Effector CD8-positive, alpha-beta T cell (primary cell): ENCODE measurements around the gene NOL6.
"Not testable (repeated sequence)": the region's sequence is repeated elsewhere in the genome, so short reads cannot be mapped to it uniquely, and the experiment has no call there.

ENCODE experiments used
- DNase-seq: peaks from one replicate; lab custom pipeline; 2025; lab: John Stamatoyannopoulos, UW

Gene NOL6

DNA sequence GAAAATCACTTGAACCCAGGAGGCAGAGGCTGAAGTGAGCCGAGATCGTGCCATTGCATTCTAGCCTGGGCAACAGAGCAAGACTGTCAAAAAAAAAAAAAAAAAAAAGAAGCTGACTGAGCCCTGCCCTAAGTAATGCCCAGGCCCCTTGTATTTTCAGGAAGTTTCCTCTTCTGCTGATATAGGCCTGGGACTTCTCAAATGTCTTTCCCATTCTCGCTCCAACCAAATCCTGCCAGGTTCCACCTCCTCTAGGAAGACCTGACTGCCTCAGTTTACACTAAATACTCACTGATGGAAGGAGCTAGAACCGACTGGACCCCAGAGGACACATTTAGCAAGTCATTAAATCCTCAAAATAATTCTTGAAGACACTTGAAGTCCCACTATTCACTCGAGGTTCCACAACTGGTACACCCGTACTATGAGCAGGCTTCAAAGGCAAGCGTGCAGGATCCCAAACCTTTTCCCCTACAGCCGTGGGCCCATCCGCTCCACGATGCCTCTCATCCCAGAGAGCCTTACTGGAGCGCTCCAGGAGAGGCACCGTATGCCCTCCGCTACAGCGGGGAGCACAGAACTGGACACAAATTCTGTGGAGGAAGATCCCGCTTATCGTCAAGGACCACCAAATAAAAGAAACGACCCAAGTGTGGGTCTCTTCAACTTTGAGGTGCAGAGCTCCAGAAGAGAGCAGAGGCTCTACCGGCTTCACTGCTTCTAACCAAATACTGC lies 676 bp downstream of the NOL6 start:
- no peak for DNase-seq

DNA sequence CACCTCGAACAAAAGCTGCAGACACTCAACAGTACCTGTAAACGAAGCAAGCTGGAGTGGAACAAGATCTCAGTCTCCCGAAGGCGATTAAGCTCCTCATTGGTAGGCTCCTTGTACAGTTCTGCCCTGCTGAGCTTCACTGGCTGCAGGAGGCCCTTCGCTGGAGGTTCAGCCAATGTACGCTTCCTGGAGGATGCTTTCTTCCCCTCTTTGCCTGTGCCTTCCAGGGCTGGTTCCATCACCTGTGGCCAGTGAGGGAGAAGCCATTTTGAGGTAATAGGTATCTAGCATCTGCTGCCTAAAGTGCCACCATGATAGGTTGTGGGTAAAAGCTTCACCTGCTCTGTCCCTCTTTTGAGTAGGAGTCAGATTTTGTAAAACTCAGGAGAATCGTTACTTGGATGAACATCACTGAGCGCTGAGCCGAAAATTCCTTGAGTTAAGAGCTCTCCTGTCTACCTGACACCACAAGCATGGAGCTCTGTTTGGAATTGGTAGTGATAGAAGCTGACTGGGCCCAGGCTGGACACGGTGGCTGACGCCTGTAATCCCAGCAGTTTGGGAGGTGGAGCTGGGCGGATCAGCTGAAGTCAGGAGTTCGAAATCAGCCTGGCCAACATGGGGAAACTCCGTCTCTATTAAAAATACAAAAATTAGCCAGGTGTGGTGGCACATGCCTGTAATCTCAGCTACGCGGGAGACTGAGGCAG lies 1.4 kb downstream of the NOL6 start:
- no peak for DNase-seq

DNA sequence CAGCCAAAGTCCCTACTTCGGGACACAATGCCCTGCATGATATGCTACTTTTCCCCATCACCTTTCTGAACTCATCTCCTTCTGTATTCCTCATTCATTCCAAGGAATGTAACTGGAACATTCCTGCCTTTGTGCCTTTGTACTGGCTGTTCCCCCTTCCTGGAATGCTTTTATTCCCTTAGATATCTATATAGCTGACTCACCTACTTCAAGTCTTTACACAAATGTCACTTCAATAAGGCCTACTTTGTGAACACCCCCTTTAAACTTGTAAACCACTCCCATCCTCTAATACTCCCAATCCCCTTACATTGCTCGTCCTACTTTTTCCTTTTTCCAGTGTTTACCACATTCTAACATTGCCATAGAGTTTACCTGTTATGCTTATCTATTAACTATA lies 2.4 kb downstream of the NOL6 start:
- DNase-seq: no peak

DNA sequence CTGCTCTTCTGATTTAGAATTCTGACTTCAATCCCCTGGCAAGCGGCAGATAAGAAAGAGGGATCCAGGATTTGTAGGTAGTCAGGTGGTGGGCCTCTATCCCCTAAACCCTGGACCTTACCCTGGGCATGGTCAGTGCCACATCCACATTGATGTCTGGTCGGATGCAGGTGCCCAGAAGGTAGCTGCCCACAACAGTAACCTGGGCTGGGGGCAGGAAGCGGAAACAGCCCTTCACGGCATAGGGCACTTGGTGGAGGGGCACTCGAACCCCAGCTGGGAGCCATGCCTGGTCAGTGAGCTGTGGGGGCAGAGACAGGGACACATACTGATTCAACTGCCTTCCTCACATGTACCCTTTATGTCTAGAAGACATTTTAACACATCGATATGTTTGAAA lies 3.8 kb downstream of the NOL6 start:
- DNase-seq: no peak

DNA sequence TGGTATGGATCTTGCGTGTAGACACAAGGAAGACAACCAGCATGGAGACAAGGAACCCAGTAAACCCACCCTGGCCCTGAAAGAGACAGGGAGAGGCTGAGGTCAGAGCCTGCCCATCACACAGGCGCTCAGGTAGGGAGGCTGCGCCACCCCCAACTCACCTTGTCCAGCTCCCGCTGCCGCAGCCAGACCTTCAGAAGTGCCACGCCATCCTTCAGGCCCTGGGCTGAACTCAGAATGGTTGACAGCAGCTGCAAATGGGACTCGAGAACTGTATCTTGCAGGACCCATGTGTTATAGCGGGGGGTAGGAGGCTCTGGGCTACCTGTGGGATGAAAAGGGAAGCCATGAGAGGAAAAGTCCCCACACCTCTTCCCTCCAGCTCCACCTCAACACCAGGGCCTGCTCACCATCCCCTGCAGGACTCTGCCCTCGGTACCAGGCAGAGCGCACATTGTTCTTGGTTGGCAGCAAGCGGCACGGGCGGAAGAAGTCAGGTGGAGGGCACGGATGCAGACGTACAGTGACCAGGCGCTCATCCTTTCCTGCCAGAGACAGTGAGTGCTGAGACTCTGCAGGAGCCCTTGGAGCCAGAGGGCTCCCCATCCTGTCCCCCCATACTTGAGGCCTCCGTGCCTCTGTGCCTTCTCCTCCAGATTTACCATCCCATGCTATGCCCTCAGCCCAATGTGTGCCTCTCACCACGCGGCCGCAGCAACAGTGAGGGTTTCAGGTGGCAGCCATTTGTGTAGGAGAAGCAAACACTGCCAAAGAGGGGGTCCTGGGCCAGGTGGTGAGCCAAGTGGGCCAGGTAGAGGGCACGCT lies 4.7 kb downstream of the NOL6 start:
- DNase-seq: no peak

DNA sequence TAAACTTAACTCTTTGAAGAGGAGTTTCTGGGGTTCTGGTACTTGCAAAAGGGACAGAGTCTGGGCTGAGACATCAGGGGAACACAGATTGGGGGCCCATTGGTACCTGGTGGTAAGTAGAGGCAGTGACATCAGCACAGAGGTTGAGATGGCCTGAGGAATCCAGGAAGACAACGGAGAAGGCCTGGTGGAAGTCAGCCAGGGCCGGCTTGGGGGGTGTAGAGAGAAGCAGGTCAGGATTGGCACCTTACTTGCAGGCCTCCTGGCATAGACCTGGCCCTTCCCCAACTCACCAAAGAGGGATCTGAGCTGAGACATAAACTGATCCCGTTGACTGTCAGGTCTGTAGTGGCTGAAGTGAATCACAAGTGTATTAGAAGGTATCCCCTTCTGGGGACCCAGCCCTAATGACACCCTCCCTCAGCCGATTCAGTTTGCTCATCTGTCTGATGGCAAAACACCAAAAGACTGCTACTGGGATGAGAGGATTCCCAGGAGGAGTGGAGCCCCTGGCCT lies 5.5 kb downstream of the NOL6 start:
- DNase-seq: no peak

DNA sequence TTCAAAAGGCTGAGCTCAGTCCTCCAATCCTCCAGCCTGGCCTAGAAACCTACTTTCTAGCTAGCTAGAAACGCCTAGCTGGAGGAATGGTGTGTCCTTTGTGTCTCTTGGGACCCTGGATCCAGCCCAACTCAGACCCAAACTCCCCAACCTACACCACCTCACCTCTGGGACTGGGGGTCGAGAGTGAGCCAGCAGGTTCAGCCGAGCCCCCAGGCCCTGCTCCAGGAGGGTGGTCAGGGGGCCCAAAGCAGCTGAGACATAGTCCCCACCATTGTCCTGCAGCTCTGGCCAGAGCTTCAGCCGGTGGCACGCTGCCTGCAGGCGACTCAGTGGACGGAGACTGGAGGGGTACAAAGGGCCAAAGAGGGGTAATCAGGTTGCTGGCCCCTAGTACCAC lies 6.2 kb downstream of the NOL6 start:
- DNase-seq: no peak

DNA sequence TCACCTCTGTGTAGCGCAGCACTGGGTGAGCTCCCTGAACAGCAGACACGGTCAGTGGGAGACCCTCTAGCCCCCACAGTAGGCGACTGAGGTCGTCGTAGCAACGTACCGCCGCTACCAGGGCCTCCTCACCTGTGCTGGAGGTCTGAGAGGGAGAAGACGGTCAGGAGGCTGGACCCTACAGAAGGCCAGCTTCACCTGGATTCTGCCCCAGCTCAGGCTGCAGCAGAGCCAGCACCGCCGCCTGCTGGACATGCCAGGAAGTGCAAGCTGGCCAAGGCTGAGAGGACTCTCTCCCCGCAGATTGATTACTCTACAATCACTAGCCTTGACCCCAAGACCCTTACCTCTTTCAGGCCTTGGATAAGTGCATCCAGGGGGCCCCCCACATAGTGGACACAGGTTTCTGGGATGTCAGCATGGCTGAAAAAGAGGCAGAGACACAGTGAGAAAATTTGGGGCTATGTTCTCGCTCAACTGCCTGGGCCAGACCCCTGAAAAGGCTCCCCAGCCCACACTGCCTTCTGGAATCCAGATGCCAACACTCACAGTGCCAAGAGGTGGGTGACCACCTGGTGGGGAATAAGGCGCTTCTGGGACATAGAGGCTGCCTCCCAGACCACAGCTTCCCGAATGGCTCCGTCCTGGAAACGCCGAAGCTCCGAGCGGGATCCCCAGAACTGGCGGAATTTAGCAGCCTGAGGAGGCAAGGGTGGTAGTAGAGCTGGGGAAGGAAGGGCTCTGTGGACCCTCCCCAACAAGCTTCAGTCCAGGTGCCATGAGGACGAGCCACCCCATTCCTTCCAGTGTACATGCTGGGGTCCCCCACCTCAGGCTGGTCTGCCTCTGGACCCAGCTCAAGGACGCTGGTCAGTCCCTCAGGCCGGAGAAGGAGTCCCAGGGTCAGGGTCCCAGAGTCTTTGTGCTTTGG lies 6.9 kb downstream of the NOL6 start:
- peak; percentile 61 for DNase-seq

DNA sequence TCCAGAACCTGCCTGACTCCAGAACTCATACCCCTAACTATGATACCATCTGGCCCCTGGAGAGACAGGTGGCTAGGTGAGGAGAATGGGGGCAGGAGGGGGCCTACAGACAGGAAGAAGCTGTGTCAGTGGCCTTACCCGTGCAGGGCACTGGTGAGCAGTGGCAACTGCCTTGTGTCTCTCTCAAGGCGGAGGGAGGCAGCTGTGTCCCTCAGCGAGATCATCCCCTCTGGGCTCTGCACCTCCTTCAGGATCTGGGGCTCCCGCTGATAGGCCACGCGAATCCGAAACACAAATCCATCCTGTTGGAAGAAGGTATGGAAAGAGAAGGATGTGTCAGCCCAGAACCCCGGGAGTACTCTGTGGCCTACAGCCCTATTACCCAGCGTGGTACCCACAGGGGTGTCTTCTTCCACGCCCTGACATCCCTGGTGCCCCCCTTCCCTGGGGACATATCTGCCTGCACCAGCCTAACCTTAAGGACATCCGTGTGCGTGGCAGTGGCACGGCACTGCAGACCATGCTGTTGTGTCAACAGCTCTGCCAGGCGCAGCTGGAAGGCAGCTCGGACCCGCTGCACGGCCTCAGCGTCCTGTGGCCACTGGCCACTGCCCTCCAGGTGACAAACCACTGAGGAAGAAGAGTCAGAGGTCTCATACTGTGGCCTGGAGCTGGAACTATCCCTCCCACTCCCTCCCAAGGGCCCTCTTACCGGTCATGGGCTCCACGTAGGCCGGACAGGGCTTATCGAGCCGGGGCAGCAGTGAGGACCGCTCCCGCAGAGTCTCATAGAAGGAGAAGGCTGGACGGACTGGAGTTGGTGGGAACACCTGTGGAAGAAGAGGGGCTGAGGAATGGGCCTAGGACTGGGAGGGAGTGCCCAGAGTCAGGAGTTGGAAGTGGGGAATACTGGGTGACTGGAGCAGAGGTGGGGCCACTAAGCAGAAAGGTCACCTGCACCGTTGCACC lies 7.8 kb downstream of the NOL6 start:
- no peak for DNase-seq

DNA sequence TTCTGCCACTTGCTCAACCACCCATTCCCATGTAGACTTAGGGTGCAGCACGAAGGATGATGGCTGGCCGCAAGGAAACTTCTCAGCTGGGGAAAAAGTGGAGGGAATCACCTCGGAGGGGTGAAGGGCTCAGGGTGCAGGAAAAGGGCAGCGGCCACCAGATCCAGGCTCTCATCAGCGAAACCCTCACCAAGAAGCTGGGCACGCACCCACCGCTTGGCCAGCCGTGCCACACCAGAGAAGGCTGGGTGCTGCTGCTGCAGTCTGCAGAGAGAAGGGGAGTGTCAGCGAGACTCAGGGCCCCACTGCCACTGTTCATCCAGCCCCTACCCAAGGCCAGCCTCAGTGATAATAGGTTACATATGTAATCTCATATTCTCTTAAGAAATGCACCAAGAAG lies 8.6 kb downstream of the NOL6 start:
- DNase-seq: no peak

DNA sequence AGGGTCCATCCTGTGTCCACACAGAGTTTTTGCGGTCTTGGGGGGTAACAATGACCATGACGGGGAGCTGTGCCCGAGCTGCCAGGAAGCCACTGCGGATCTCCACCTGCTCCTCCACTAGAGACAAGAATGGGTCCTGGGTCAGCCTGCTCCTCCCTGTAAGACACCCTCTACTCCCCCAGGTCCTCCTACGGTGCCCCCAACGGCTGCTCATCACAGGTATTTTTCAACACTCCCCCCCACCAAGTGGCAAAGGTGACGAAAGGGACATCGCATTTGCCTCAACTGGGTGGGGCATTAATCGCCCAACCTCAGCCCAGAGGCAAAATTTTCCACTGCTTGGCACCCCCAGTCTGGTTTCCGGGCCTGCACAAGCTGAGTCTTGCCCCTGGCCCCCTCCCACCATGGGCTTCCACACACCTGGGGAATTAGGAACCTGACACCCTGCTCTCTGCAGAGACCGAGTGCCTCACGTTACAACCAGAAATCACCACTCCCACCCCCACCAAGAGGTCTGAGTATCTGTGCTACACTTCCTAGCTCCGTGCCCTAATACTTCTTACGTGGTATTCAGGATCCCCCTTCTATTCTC lies 9.6 kb downstream of the NOL6 start:
- DNase-seq: no peak

DNA sequence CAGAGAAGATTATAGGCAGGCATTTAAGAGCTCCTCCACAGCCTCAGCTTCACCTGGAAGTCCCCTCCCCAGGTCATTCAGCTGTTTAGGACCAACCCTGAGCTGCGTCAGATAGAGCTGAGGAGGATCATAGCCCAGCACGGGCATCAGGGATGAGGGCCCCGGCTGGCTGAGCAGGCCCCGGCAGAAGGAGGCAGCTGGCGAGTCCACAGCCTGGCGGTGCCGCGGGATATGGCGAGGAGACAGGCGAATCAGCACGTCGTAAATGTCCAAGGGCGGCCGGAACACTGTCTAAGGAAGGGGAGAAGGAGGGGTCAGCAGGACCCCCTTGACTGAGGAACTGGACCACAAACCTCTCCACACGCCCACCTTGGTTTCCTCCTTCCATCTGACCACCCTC lies 10.6 kb downstream of the NOL6 start:
- no peak for DNase-seq

DNA sequence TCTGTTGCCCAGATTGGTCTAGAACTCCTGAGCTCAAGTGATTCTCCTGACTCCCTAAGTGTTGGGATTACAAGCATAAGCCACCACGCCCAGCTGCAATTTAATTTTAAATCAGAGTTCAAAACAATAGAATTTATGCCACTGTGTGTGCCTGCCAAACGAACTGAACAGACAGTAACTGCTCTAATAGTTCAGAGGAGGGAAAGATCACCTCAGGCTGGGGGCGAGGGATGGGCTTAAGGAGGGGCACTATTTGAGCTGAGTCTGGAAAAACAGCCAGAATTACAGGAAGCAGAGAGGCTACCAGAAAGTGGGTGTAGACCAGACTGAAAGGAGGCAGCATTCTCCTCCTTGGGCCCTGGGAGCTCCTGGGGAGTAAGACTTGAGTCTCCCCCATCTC lies 12.2 kb downstream of the NOL6 start:
- DNase-seq: no peak

DNA sequence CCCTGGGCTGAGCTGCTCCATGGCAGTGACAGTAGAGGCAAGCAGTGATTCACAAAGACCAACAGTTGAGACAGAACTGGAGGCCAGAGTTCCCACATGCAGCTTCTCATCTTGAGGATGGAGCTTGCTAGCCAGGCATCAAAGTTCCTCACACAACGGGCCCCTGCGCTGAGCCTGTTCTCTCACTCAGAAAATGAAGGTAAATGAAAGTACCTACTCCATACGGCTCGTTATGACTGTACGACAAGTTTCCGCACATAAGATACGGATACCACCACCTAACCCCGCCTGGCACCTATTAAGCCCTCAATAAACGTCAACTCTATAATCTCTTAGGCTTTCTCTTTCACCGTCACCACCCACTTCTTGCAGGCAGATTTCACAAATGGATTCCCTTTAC lies 12.9 kb downstream of the NOL6 start:
- no peak for DNase-seq

DNA sequence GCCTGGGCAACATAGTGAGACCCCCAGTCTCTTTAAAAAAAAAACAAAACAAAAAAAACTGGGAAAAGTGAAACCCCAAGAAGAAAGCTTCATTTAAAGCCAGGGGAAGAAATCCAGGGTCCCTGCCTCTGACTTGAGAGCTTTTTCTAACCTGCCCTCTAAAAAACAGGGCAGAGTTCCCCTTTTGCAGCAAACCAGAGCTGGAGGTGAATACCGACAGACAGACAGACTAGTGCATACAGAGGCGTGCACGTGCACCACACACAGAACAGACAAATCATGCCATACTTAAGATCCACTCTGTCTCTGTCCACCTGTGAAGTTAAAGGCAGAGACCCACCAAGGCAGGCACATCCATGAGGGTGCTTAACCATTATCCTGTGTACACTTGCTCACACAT lies 14.6 kb downstream of the NOL6 start:
- no peak for DNase-seq

DNA sequence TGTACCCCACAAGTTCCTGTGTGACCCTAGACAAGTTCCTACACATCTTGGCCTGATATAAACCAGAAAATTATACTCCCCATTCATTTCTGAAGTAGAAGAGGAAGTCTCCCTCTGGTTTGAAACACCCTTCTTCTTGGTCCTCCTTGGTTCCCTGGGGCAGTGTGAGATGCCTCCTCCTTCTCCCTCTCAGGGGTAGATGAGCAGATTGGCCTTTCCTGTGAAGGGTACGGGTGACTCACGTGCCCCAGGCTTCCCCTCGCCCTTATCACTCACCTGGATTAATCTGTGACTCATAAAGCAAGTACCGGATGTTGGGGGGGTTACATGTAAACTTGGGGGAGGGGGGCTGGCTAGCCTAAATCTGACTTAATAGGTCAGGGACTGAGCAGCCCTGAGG lies 15.3 kb downstream of the NOL6 start:
- DNase-seq: peak; percentile 13

DNA sequence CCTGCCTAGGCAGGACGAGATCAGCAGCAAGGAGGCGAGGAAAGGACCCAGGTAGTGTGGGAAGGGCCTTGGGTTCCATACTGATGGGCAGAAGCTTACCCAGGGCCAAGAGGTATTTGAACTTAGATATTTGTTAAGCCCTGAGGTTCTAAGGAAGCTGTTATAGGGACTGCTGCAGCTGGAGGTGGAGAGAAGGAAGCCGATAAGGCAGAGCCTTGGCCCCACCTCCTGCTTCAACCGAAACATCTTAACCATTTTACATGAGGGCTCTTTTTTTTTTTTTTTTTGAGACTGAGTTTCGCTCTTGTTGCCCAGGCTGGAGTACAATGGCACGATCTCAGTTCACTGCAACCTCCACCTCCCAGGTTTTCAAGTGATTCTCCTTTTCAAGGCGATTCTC lies 17.8 kb downstream of the NOL6 start:
- no peak for DNase-seq

DNA sequence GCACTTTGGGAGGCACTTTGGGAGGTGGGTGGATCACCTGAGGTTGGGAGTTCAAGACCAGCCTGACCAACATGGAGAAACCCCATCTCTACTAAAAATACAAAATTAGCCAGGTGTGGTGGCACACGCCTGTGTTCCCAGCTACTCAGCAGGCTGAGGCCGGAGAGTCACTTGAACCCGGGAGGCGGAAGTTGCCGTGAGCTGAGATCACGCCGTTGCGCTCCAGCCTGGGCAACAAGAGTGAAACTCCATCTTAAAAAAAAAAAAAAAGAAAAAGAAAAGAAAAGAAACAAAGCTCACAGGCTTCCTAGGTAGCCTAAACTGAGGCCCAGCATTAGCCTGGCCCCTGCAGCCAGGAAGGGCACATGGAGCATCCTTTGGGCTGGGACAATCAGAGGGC lies 18.3 kb downstream of the NOL6 start:
- not testable (repeated sequence) for DNase-seq

DNA sequence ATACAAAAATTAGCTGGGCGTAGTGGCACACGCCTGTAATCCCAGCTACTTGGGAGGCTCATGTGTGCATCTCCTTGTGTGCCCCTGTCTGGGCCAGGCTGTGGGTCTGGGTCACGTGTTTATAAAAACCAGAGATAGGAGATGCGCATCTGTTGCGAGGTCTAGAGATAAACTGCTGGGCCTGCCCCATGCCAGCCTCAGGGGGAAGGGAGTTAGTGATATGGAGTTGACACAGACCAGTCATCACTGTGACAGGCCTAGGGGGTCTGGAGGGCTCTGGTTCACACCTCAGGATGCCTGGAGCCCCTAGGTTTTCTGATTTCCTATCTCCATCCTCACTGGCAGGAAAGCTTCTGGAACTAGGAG lies 19.1 kb downstream of the NOL6 start:
- not testable (repeated sequence) for DNase-seq
